ENCODE results near the gene MLLT1. TPM values are rescaled to one million over a fixed set of nuclear protein-coding genes. Genes with fewer than 3 reads are reported as not detected.

MLLT1 gene
- total RNA-seq, 1 experiment from 2014 or later, result 44.2 TPM

DNA sequence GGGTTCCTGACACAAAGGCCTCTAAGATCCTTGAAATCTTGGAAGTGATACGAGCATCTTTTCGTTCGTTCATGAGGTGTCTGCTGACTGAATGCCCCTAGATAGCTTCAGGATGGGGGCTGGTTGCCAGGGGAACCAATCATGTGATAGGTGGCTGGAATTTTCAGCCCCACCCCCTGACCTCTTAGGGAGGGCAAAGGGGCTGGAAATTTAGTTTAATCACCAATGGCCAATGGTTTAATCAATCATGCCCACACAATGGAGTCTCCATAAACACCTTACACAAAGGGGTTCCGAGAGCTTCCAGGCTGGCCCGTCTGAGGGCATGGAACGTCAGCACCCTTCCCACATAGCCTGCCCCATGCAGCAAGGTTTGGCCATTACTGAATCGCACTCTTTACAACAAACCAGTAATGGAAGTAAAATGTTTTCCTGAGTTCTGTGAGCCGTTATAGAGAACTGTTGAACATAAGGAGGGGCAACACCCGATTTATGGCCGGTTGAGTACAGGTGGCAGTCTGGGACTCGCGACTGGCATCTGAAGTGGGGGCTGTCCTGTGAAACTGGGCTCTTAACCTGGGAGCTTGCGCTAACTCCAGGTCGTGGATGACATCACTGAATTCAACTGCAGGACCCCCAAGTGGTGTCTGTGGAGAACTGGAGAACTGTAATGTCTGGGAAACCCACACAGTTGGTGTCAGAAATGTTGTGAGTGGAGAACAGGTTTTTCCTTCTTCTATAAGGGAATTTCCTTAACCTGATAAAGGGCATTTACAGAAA is 25.6 kb downstream of the MLLT1 start:
- Histone ChIP-seq H4K20me1 (ENCODE audit: insufficient read depth) (0 out of 2 replicates have a peak, but pooled peaks cover 3% of the 10 kb centered on the region), H3K4me3 (no peak overlapping the region), H3F3A (ENCODE audit: insufficient read depth, low read depth) (no peaks in the 10 kb centered on the region), H3K4me2 (no peak overlapping the region), H2AFZ (no peak overlapping the region), H3K9me2 (ENCODE audit: insufficient read depth) (no peaks in the 10 kb centered on the region), H3K27ac (no peak overlapping the region), H3K27me3 (ENCODE audit: insufficient read depth, low read depth) (no peaks in the 10 kb centered on the region), H3K9me3 (ENCODE audit: insufficient read depth, low read depth) (no peaks in the 10 kb centered on the region), H3K36me3 (ENCODE audit: low read depth) (no peaks in the 10 kb centered on the region), H3K4me1 (replicated peaks; ENCODE audit: insufficient read depth) (no peaks in the 10 kb centered on the region), H3K79me2 (ENCODE audit: low read depth) (peaks cover 13% of the 10 kb centered on the region; the same call in 1 of the 2 replicates)
- no peak for TF ChIP-seq EZH2 (IDR thresholded peaks at IDR 0.05; ENCODE audit: low read depth)
- TF ChIP-seq, protein P1, sequence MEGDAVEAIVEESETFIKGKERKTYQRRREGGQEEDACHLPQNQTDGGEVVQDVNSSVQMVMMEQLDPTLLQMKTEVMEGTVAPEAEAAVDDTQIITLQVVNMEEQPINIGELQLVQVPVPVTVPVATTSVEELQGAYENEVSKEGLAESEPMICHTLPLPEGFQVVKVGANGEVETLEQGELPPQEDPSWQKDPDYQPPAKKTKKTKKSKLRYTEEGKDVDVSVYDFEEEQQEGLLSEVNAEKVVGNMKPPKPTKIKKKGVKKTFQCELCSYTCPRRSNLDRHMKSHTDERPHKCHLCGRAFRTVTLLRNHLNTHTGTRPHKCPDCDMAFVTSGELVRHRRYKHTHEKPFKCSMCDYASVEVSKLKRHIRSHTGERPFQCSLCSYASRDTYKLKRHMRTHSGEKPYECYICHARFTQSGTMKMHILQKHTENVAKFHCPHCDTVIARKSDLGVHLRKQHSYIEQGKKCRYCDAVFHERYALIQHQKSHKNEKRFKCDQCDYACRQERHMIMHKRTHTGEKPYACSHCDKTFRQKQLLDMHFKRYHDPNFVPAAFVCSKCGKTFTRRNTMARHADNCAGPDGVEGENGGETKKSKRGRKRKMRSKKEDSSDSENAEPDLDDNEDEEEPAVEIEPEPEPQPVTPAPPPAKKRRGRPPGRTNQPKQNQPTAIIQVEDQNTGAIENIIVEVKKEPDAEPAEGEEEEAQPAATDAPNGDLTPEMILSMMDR (conservative IDR thresholded peaks at IDR 0.05), result no peak
- DNase-seq, result no peak
- intact Hi-C loops (cut with micrococcal nuclease; ENCODE audit: unreplicated experiment), result no loop called here
- CTCF ChIA-PET, result no interaction called here
- no TSS peak for BruUV-seq (replicated peaks)
- POLR2A ChIA-PET (ENCODE audit: unreplicated experiment), result no interaction called here

DNA sequence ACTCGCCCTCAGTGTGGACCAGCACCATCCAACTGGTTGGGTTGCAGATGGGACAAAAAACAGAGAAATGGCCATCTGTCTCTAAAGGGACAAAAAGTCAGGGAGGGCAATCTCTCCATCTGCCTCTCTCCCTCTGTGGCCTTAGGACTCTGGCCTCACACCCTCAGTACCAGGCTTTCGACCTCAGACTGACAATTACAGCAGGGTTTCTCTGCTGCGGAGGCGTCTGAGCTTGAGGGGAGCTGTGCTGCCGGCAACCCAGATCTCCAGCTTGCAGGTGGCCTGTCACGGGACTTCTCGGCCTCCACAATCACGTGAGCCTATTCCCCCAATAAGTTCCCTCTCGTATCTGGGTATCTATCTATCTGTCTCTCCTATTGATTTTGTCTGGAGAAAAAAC is 27.7 kb downstream of the MLLT1 start:
- Histone ChIP-seq H3K27ac (no peak overlapping the region), H3K4me1 (replicated peaks; ENCODE audit: insufficient read depth) (no peaks in the 10 kb centered on the region), H3K36me3 (ENCODE audit: low read depth) (no peaks in the 10 kb centered on the region), H3K27me3 (ENCODE audit: insufficient read depth, low read depth) (no peaks in the 10 kb centered on the region), H4K20me1 (ENCODE audit: insufficient read depth) (0 out of 2 replicates have a peak, but pooled peaks cover 3% of the 10 kb centered on the region), H3K79me2 (ENCODE audit: low read depth) (peaks cover 13% of the 10 kb centered on the region; the same call in 1 of the 2 replicates), H3K9me3 (ENCODE audit: insufficient read depth, low read depth) (no peaks in the 10 kb centered on the region), H3K4me3 (no peak overlapping the region), H3F3A (ENCODE audit: insufficient read depth, low read depth) (no peaks in the 10 kb centered on the region), H2AFZ (no peak overlapping the region), H3K4me2 (no peak overlapping the region), H3K9me2 (ENCODE audit: insufficient read depth) (no peaks in the 10 kb centered on the region)
- DNase-seq, result no peak
- TF ChIP-seq EZH2 (IDR thresholded peaks at IDR 0.05; ENCODE audit: low read depth), result no peak
- TF ChIP-seq, protein P1 (conservative IDR thresholded peaks at IDR 0.05), result no peak
- POLR2A ChIA-PET (ENCODE audit: unreplicated experiment), result no interaction called here
- intact Hi-C loops (cut with micrococcal nuclease; ENCODE audit: unreplicated experiment), result no loop called here
- CTCF ChIA-PET, result no interaction called here
- BruUV-seq (replicated peaks), result no TSS peak

DNA sequence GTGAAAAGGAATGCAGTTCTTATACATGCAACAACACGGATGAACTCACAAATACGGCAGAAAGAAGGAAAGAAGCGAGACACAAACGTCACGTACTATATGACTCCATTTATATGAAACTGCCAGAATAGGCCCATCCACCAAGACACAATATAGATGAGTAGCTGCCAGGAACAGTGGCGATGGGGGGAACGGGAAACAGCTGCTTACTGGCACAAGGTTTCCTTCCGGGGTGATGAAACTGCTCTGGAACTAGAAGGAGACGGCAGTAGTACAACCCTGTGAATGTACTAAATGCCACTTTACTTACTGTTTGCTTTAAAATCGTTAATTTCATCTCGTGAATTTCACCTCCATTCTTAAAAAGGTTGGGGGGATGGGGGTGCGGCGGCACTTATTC is 28.9 kb downstream of the MLLT1 start:
- Histone ChIP-seq H3K36me3 (ENCODE audit: low read depth) (no peaks in the 10 kb centered on the region), H3K4me1 (replicated peaks; ENCODE audit: insufficient read depth) (no peaks in the 10 kb centered on the region), H3K4me2 (no peak overlapping the region), H3K27me3 (ENCODE audit: insufficient read depth, low read depth) (no peaks in the 10 kb centered on the region), H3K9me2 (ENCODE audit: insufficient read depth) (no peaks in the 10 kb centered on the region), H2AFZ (no peak overlapping the region), H3K9me3 (ENCODE audit: insufficient read depth, low read depth) (no peaks in the 10 kb centered on the region), H3F3A (ENCODE audit: insufficient read depth, low read depth) (no peaks in the 10 kb centered on the region), H3K79me2 (ENCODE audit: low read depth) (peaks cover 17% of the 10 kb centered on the region; the same call in 1 of the 2 replicates), H4K20me1 (ENCODE audit: insufficient read depth) (0 out of 2 replicates have a peak, but pooled peaks cover 3% of the 10 kb centered on the region), H3K4me3 (no peak overlapping the region), H3K27ac (no peak overlapping the region)
- no peak for TF ChIP-seq EZH2 (IDR thresholded peaks at IDR 0.05; ENCODE audit: low read depth)
- TF ChIP-seq, protein P1 (conservative IDR thresholded peaks at IDR 0.05), result no peak
- no peak for DNase-seq
- BruUV-seq (replicated peaks), result no TSS peak
- intact Hi-C loops (cut with micrococcal nuclease; ENCODE audit: unreplicated experiment), result no loop called here
- ChIA-PET POLR2A (ENCODE audit: unreplicated experiment) (no interaction called here), CTCF (no interaction called here)
